Measurements from ENCODE around the gene CYP26A1. TPM values are rescaled to one million over a fixed set of nuclear protein-coding genes. Genes with fewer than 3 reads are reported as not detected.
A peak's percentile ranks its signal among the peaks of the same experiment; 100 is the strongest.

CYP26A1 gene, protein sequence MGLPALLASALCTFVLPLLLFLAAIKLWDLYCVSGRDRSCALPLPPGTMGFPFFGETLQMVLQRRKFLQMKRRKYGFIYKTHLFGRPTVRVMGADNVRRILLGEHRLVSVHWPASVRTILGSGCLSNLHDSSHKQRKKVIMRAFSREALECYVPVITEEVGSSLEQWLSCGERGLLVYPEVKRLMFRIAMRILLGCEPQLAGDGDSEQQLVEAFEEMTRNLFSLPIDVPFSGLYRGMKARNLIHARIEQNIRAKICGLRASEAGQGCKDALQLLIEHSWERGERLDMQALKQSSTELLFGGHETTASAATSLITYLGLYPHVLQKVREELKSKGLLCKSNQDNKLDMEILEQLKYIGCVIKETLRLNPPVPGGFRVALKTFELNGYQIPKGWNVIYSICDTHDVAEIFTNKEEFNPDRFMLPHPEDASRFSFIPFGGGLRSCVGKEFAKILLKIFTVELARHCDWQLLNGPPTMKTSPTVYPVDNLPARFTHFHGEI
- polyA plus RNA-seq (2012; ENCODE audit: missing spikeins): not detected

DNA sequence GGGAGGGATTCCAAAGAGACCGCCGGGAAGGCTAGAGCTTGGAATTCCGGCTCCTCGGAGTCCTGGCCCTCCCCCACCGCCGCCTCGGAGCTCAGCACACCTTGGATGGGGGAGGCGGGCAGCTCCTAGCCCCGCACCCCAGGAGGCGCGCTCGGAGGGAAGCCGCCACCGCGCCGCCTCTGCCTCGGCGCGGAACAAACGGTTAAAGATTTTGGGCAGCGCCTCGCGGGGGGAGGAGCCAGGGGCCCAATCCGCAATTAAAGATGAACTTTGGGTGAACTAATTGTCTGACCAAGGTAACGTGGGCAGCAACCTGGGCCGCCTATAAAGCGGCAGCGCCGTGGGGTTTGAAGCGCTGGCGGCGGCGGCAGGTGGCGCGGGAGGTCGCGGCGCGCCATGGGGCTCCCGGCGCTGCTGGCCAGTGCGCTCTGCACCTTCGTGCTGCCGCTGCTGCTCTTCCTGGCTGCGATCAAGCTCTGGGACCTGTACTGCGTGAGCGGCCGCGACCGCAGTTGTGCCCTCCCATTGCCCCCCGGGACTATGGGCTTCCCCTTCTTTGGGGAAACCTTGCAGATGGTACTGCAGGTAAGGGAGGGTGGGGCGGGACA is at the start of gene CYP26A1:
CYP26A1 (plus strand) TSS at position 355 of the 608 bp plus-strand sequence; CDS start at position 397, 42 bp downstream.
- TF ChIP-seq POLR2A (IDR thresholded peaks at IDR 0.05; ENCODE audit: low read depth, low read length) (no peak), TAF1 (IDR thresholded peaks at IDR 0.05; ENCODE audit: borderline replicate concordance, low read depth, low read length) (no peak), POLR2AphosphoS5 (IDR thresholded peaks at IDR 0.05; ENCODE audit: low read depth, low read length) (no peak)
- no peak for FAIRE-seq
- no peak for DNase-seq (ENCODE audit: insufficient read length)

DNA sequence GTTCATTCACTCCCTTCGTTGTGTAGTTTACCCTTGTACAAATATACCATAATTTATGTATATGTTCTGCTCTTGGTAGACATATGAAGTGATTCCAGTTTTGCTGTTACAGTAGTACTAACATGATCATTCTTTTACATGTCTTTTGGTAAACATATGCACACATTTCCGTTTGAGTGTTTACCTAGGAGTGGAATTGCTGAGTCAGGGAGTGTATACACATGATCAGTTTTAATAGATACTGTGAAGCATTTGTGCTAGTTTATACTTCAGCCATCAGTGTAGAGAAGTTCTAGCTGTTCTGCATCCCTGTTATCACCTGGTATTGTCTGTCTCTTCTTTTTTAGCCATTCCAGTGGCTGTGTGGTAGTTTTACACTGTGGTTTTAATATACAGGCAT is 47.6 kb upstream of the CYP26A1 start:
- DNase-seq (ENCODE audit: insufficient read length) (no peak), FAIRE-seq (no peak)
- TF ChIP-seq TAF1 (IDR thresholded peaks at IDR 0.05; ENCODE audit: borderline replicate concordance, low read depth, low read length): no peak
- TF ChIP-seq POLR2AphosphoS5 (IDR thresholded peaks at IDR 0.05; ENCODE audit: low read depth, low read length): no peak

DNA sequence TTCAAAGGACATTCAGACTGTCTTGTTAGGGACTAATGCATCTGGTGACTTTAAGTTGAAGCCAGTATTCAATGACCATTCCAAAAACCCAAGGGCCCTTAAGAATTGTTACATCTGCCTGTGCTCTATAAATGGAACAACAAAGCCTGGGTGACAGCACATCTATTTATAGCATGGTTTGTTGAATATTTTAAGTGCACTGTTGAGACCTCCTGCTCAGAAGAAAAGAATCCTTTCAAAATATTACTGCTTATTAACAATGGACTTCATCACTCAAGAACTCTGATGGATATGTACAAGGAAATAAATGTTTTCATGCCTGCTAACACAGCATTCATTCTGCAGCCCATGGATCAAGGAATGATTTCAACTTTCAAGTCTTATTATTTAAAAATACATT is 46.2 kb upstream of the CYP26A1 start:
- FAIRE-seq (no peak), DNase-seq (ENCODE audit: insufficient read length) (no peak)
- no peak for TF ChIP-seq POLR2AphosphoS5 (IDR thresholded peaks at IDR 0.05; ENCODE audit: low read depth, low read length)
- TF ChIP-seq POLR2A (IDR thresholded peaks at IDR 0.05; ENCODE audit: low read depth, low read length): no peak

DNA sequence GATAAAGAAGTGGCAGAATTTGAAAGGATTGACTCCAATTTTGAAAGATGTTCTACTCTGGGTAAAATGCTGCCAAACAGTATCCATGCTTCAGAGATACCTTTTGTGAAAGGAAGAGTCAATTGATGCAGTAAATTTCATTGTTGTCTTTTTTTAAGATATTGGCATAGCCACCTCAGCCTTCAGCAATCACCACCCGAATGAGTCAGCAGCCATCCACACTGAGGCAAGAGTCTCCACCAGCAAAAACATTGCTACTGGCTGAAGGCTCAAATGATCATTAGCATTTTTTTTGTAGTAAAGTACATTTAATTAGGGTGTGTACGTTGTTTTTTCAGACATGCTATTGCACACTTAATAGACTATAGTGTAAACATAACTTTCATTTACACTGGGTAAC is 44.8 kb upstream of the CYP26A1 start:
- FAIRE-seq (no peak), DNase-seq (ENCODE audit: insufficient read length) (no peak)
- TF ChIP-seq POLR2AphosphoS5 (IDR thresholded peaks at IDR 0.05; ENCODE audit: low read depth, low read length) (no peak), POLR2A (IDR thresholded peaks at IDR 0.05; ENCODE audit: low read depth, low read length) (no peak), TAF1 (IDR thresholded peaks at IDR 0.05; ENCODE audit: borderline replicate concordance, low read depth, low read length) (no peak)

DNA sequence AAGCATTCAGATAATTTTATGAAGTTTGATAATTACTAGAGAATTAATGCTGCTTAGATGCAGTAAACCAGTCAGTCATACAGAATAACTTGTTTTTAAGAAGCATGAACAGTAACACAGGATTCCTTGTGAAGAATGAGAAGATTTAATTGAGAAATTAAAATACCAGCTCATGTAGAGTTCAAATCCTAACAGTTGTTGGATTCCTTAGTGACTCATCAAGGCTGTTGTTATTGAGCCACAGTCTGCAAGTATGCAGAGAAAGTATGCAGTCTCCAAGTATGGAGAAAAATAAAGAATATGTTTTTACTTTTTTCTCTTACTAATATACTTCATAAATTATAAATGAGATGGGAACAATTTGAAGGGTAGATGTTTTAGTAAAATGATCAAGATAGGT is 43.3 kb upstream of the CYP26A1 start:
- no peak for TF ChIP-seq POLR2A (IDR thresholded peaks at IDR 0.05; ENCODE audit: low read depth, low read length)
- no peak for TF ChIP-seq POLR2AphosphoS5 (IDR thresholded peaks at IDR 0.05; ENCODE audit: low read depth, low read length)
- TF ChIP-seq TAF1 (IDR thresholded peaks at IDR 0.05; ENCODE audit: borderline replicate concordance, low read depth, low read length): no peak
- DNase-seq (ENCODE audit: insufficient read length) (no peak), FAIRE-seq (no peak)

DNA sequence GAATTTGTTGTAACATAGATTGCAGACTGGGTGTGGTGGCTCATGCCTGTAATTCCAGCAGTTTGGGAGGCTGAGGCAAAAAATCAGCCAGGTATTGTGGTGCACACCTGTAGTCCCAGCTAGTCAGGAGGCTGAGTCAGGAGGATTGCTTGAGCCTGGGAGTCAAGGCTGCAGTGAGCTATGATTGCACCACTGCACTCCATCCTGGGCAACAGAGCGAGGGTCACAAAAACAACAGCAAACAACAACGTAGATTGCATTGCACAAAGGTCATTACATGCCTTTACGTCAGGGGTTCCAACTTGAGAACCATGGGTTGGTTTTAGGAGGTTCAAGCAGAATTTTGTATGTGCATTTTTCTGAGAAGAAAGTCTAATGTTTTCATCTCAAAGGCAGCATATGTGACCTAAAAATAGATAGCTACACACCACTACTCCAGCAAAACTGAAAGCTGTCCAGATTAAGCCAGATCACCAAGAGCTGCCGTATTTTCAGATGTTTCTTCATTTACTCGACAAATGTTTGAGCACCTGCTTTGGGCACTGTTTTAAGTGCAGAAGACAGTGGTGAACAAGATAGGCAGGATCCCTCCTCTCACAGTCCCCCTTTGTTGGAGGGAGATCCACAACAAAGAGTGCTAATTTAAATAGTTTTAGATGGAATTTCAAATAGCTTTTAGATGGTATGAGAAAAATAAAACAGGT is 41.4 kb upstream of the CYP26A1 start:
- FAIRE-seq: peak; percentile 64
- no peak for DNase-seq (ENCODE audit: insufficient read length)
- TF ChIP-seq TAF1 (IDR thresholded peaks at IDR 0.05; ENCODE audit: borderline replicate concordance, low read depth, low read length) (no peak), POLR2AphosphoS5 (IDR thresholded peaks at IDR 0.05; ENCODE audit: low read depth, low read length) (no peak), POLR2A (IDR thresholded peaks at IDR 0.05; ENCODE audit: low read depth, low read length) (no peak)

DNA sequence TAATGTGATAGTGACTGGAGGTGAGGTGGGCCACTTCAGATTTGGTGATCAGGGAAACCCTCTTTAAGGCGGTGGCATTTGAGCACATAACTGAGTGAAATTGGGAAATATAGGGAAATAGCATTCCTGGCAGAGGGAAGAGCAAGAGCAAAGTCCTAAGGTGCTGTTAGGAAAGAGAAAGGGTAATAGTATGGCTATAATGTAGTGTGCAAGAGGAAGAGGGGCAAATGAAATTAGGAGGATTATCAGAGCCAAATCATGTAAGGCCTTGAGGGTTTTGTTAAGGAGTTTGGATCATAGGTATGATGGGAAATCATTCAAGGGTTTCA is 40.9 kb upstream of the CYP26A1 start:
- TF ChIP-seq POLR2AphosphoS5 (IDR thresholded peaks at IDR 0.05; ENCODE audit: low read depth, low read length) (no peak), TAF1 (IDR thresholded peaks at IDR 0.05; ENCODE audit: borderline replicate concordance, low read depth, low read length) (no peak), POLR2A (IDR thresholded peaks at IDR 0.05; ENCODE audit: low read depth, low read length) (no peak)
- FAIRE-seq: no peak
- no peak for DNase-seq (ENCODE audit: insufficient read length)

DNA sequence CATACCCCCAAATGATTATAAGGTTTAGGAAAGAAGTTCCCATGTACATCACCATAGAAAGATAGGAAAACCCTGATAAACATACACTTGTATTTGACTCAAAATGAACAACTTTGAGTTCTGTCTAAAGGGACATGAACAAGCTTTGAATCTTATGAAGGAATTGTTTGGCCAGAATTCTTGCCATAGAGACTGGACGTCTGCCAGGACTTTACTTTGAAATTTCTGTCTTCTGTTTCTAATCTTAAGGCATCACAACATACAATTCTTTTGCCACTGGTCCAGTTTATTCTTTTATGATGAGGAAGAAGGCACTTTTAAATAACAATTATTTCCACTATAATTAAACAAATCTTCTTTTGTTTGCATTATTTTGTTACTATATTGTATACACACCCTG is 39.3 kb upstream of the CYP26A1 start:
- TF ChIP-seq TAF1 (IDR thresholded peaks at IDR 0.05; ENCODE audit: borderline replicate concordance, low read depth, low read length) (no peak), POLR2AphosphoS5 (IDR thresholded peaks at IDR 0.05; ENCODE audit: low read depth, low read length) (no peak), POLR2A (IDR thresholded peaks at IDR 0.05; ENCODE audit: low read depth, low read length) (no peak)
- FAIRE-seq: no peak

DNA sequence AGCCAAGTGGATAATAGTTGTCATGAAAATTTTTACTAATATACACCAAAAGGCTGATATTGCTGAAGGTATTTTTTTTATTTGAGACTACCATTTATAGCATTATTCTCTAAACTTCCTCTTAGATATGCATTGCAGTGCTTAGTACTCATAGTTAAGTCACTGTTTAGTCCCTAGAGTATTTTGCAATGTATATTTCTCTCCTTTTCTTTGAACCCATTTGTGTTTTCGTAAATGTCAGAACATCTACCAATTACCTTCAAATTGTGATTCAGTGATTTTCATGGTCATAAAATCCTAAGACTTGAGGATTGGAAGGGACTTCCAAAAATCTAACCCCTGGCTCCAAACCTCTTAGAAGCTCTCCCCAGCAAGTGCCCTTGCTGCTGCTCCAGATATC is 34.6 kb upstream of the CYP26A1 start:
- DNase-seq (ENCODE audit: insufficient read length): no peak
- TF ChIP-seq POLR2AphosphoS5 (IDR thresholded peaks at IDR 0.05; ENCODE audit: low read depth, low read length) (no peak), POLR2A (IDR thresholded peaks at IDR 0.05; ENCODE audit: low read depth, low read length) (no peak), TAF1 (IDR thresholded peaks at IDR 0.05; ENCODE audit: borderline replicate concordance, low read depth, low read length) (no peak)
- FAIRE-seq: no peak

More for the DNA sequence above, 39.3 kb upstream of the CYP26A1 start:
- DNase-seq (ENCODE audit: insufficient read length): no peak

DNA sequence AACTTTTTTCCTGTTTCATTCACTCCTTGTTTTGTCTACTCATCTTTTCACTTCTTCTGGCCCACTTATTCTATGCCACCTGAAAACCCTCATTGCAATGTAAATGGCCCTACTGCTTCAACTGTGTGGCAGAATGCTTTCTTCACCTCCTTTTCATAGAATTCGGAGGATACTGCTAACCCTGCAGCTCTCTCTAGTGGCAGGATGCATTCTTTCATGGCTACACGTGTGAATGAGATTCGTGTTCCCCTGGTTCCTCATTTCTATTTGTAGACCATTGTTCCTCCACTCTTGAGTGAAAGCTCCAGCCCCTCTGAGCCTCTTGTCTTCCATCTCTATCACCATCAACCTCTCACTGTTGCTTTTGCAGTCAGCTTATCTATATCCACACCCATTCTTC is 34.0 kb upstream of the CYP26A1 start:
- DNase-seq (ENCODE audit: insufficient read length) (no peak), FAIRE-seq (no peak)
- no peak for TF ChIP-seq TAF1 (IDR thresholded peaks at IDR 0.05; ENCODE audit: borderline replicate concordance, low read depth, low read length)
- no peak for TF ChIP-seq POLR2AphosphoS5 (IDR thresholded peaks at IDR 0.05; ENCODE audit: low read depth, low read length)
- TF ChIP-seq POLR2A (IDR thresholded peaks at IDR 0.05; ENCODE audit: low read depth, low read length): no peak

DNA sequence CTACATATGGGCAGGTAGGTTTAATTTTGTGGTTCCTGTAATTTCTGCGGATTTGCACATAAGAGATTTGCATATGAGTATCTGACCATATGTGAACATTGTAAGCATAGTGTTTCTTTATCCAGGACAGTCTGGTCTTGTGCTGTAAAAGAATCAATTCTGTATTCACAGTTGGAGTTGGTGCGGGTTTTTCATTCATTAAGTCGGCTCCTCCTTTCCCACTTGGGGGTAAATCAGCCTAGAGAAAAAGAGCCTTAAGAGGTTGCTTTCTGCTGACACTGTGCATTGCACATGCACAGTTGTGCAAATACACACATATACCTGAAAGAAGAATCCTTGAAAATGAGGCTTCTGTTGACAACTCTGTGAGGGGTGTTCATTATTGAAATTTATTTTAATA is 19.2 kb upstream of the CYP26A1 start:
- no peak for FAIRE-seq
- TF ChIP-seq TAF1 (IDR thresholded peaks at IDR 0.05; ENCODE audit: borderline replicate concordance, low read depth, low read length) (no peak), POLR2AphosphoS5 (IDR thresholded peaks at IDR 0.05; ENCODE audit: low read depth, low read length) (no peak), POLR2A (IDR thresholded peaks at IDR 0.05; ENCODE audit: low read depth, low read length) (no peak)
- DNase-seq (ENCODE audit: insufficient read length): no peak
